Activated naive CD4-positive, alpha-beta T cell treated with anti-CD3 and anti-CD28 coated beads, Interleukin-2, amount 10 ng/mL, durations not matched to agents 5 hours and 36 hours (primary cell): ENCODE data around the gene C11orf68. TPM values are rescaled to one million over a fixed set of nuclear protein-coding genes. Genes with fewer than 3 reads are reported as not detected.

Experiments
- total RNA-seq, 2 experiments: library from RNA; stranded (reverse); gene quantifications; one replicate each; pipeline ENCODE4 v1.2.3, GENCODE V29; 2021

Gene C11orf68
- 10 to 100 TPM; 34.5 to 34.6 TPM for total RNA-seq

DNA sequence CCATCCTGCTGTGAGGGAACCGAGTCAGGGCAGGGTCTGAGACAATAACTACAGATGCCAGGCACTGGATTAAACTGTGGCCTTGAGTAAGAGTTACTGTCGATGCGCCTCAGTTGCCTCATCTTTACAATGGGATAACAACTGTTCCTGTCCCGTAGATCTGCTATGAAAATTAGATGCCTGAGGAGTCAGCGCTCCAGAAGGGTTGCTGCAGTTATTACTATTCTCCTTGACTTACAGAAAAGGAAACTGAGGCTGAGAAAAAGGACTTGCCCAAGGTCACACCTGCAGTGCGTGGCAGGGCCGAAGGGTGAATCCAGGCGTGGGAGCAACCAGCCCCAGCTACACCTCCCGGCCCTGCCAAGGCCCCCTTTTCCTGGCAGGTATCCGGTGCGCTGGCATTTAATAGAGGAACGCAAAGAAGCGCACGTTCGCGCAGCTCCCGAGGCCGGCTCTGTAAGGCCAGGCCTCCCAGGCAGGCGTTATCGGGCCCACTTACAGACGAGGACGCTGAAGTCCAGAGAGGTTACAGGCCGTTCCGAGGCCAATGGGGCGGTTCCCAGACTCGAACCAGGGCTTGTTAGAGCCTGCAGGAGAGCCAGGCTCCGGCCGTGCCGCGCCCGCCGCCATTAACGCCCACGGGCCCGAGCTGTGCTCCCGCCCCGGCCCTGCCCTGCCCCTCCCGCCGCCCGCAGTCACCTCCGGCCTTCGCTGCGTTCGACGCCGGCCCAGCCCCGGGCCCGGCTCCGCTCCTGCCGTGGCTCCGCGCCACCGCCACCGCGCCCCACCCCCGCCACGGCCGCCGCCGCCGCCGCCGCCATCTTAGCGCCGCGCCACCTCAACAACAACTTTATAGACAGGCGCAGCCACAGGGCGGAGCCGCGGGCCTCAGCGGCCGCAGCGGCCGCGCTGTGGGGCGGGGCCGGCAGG lies at the start of gene C11orf68:
Gene C11orf68, minus strand, starts transcription at position 852 of the 930 bp plus-strand sequence. Its CDS starts 31 bp downstream, at position 821.

DNA sequence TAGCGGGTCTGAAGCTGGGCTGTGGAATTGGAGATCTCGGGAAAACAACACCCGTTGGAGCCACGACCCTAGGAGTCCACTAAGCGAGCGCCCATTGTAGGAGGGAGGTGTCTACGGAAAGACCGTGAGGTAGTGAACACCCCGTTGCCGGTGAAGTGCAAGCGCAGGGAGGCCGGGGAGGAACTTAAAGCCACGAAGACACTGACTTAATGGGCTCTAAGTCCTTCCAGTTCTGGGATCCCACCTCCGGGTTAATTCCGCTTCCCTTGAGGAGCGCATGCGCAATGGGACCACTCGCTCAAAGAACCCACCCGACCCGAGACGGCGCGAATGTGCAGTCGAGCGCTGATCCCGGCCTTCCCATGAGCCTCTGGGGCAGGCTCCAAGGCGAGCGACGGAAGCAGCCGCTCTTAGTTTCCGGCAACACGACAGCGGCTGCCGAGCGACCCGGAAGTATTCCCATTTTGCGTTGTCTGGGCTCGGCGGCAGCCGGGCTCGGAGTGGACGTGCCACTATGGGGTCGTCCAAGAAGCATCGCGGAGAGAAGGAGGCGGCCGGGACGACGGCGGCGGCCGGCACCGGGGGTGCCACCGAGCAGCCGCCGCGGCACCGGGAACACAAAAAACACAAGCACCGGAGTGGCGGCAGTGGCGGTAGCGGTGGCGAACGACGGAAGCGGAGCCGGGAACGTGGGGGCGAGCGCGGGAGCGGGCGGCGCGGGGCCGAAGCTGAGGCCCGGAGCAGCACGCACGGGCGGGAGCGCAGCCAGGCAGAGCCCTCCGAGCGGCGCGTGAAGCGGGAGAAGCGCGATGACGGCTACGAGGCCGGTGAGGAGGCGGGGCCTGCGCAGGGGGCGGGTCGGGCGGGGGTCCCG lies 42.6 kb upstream of the C11orf68 start, which contains the start of gene SART1:
Gene SART1, plus strand, starts transcription at position 468 of the 874 bp plus-strand sequence. Its CDS starts 47 bp downstream, at position 515.

GRCh38 chr11:65945430-65945911 lies 26.6 kb upstream of the C11orf68 start, which contains the start of gene TSGA10IP:
TSS of gene TSGA10IP (plus strand) at chr11:65945480. CDS start at chr11:65945676, 196 bp downstream.

DNA sequence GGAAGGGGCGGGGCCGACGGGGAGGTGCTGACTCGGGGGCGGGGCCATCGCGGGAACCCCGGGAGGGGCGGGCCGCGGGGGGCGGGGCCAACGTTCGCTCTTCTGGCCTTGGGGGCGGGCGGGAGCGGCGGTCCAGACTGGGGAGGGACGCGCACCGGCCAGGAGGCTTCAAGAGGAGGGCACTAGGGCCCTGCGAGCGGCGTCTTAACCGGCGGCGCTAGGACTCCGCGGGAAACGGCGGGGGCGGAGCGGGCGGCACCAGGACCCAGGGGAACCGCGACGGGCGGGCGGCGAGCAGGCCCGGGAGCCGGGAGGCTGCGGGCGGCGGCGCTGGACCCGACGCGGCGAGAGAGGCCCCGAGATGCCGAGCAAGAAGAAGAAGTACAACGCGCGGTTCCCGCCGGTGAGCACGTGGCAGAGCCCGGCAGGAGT lies 295 bp upstream of the C11orf68 start, which contains the start of gene DRAP1:
Gene DRAP1, plus strand, starts transcription at position 286 of the 432 bp plus-strand sequence. Its CDS starts 76 bp downstream, at position 362.

DNA sequence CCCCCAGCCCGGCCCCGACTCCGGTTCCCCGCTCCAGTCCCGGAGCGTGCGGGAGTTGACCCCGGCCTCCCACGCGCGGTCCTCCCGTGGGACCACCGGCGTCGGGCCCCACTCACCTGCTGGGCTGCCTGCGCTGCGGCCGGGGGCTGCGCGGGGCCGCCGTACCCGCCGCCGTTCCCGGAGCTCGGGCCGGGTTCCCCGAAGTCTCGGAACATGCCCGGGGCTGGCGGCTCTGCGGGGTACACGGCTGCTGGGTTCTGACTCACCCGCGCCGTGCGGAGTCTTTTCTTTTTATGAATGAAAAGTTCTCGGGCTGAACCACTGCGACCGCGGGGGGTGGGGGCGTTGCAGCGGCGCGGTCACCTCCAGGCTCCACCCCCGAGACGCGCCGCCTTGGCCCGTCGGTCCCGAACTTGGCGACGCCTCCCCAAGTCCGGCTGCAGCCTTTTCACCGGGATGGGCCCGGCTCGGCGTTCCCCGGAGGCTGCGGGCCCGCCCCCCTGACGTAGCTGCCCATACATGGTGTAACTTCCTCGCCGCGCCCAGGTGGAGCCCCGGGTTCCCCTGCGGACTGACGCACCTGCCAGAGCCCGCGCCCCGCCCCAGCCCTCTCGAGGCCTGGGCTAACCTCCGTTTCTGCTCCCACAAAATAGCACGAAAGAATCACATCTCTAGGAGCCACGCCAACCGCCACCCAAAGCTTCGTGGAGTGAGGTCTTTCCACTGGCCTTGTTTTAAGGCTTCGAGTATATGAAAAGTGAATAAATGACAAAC lies 18.6 kb downstream of the C11orf68 start, which contains the start of gene FOSL1:
Gene FOSL1, minus strand, starts transcription at position 264 of the 774 bp plus-strand sequence. Its CDS starts 49 bp downstream, at position 215.

DNA sequence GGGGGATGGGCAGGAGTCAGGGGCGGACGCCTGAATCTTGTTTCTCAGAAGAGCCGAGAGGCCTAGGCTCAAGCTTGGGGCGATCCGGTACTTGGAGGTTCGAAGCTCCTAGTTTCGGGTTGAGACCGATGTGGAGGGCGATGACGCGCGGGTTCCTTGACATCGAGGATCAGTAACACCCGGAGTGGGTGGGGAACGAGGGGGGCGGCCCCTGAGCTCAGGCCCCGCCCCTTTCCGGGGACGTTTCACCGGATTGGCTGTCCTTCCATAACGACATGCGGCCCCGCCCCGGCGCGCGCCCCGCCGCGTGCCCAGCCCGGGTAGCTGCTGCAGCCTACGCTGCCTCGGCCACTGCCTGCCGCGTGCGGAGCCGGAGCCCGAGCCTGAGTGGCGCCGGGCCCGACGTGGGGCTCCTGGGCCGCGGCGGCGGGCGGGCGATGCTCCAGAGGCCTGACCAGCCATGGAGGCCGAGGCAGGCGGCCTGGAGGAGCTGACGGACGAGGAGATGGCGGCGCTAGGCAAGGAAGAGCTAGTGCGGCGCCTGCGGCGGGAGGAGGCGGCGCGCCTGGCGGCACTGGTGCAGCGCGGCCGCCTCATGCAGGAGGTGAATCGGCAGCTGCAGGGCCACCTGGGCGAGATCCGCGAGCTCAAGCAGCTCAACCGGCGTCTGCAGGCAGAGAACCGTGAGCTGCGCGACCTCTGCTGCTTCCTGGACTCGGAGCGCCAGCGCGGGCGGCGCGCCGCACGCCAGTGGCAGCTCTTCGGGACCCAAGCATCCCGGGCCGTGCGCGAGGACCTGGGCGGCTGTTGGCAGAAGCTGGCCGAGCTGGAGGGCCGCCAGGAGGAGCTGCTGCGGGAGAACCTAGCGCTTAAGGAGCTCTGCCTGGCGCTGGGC lies 28.3 kb downstream of the C11orf68 start, which contains the start of gene CCDC85B:
Gene CCDC85B, plus strand, starts transcription at position 350 of the 895 bp plus-strand sequence. Its CDS starts 111 bp downstream, at position 461.

DNA sequence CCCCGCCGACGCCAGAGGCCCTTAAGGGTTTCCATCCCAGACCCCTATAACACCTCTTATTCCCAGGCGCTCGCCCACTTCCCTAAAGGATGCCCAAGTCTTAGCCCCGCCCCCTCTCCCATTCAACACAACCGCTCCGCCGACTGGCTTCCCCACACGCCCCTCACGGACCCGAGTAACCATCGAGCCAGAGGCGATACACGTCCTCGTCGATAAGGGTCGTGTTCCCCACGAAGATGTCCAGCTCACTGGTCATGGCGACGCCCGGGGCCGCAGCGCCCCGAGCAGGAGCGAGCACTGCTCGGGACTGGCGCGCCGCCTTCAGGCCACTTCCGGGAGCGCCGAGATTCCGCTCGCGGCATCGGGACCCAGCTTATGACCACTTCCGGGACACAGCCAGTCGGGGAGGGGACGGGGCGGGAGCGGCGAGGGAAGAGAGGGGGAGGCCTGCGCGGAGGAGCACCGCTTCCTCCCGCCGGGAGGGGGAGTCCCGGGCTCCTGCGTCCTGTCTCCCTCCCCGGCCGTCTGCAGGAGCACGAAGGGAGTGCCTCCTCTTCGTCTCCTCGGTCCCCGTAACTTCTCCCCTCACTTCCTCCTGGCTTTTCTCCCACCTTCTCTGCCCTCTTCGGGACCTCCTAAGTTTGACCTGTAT lies 30.6 kb downstream of the C11orf68 start, which contains the start of gene FIBP:
Gene FIBP, minus strand, starts transcription at position 309 of the 652 bp plus-strand sequence. Its CDS starts 53 bp downstream, at position 256.

DNA sequence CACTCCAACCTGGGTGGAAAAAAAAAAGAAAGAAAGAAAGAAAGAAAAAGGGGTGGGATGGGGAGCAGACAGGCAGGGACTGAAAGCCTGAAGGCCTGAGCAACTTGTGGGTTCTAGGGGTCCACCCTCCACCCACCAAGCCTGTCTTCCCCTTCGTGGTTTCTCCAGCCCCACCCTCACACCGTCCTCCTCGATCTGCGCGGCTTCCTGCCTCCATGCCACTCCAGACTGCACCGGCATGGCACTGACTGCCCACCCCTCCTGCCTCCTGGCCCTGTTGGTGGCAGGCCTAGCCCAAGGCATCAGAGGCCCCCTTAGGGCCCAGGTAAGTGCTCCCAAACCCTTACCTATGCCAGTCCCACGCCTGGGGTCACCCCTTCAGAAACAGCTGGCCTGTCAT lies 39.2 kb downstream of the C11orf68 start, which contains the start of gene CTSW:
Gene CTSW, plus strand, starts transcription at position 221 of the 400 bp plus-strand sequence. Its CDS starts 18 bp downstream, at position 239.

GRCh38 chr11:65872586-65873317 lies 46.1 kb downstream of the C11orf68 start, which contains the start of gene EFEMP2:
TSS of gene EFEMP2 (minus strand) at chr11:65872800. CDS start at chr11:65872354, 446 bp downstream.

Other genes with a start within 250 kb of the C11orf68 start
- 10 to 100 TPM; 68.4 to 71.1 TPM for gene KAT5, start 206.8 kb downstream of the C11orf68 start, total RNA-seq
- gene RNASEH2C, start 198.3 kb downstream of the C11orf68 start, total RNA-seq, result 10 to 100 TPM; 75.3 to 79.9 TPM
- gene AP5B1, start 138.1 kb downstream of the C11orf68 start, total RNA-seq, result 10 to 100 TPM; 27.3 to 28.2 TPM
- gene OVOL1, start 132.0 kb downstream of the C11orf68 start, total RNA-seq, result under 1 TPM; 0.48 to 0.55 TPM
- gene SNX32, start 85.1 kb downstream of the C11orf68 start, total RNA-seq, result 1 to 10 TPM; 1.5 to 2.2 TPM
- 1,000 to 10,000 TPM; 1,544 to 1,547 TPM for gene CFL1, start 60.9 kb downstream of the C11orf68 start, total RNA-seq
- 10 to 100 TPM; 78.8 to 92.6 TPM for gene MUS81, start 58.6 kb downstream of the C11orf68 start, total RNA-seq
- gene EFEMP2, start 46.3 kb downstream of the C11orf68 start, total RNA-seq, result 10 to 100 TPM; 10.5 to 12.1 TPM
- 10 to 100 TPM; 47.0 to 47.2 TPM for gene CTSW, start 39.2 kb downstream of the C11orf68 start, total RNA-seq
- gene FIBP, start 30.6 kb downstream of the C11orf68 start, total RNA-seq, result 10 to 100 TPM; 63.8 to 64.3 TPM
- gene CCDC85B, start 28.4 kb downstream of the C11orf68 start, total RNA-seq, result 10 to 100 TPM; 44.8 to 46.0 TPM
- gene FOSL1, start 18.7 kb downstream of the C11orf68 start, total RNA-seq, result 1 to 10 TPM; 1.8 to 2.0 TPM
- gene DRAP1, start 364 bp upstream of the C11orf68 start, total RNA-seq, result 100 to 1,000 TPM; 165 to 171 TPM
- gene TSGA10IP, start 26.4 kb upstream of the C11orf68 start, total RNA-seq, result not detected
- 10 to 100 TPM; 68.4 to 73.2 TPM for gene SART1, start 42.7 kb upstream of the C11orf68 start, total RNA-seq
- gene EIF1AD, start 83.1 kb upstream of the C11orf68 start, total RNA-seq, result 10 to 100 TPM; 37.8 to 41.8 TPM
- gene BANF1, start 83.4 kb upstream of the C11orf68 start, total RNA-seq, result 100 to 1,000 TPM; 186 to 197 TPM
- not detected for gene CST6, start 92.9 kb upstream of the C11orf68 start, total RNA-seq
- gene CATSPER1, start 107.4 kb upstream of the C11orf68 start, total RNA-seq, result not detected
- gene GAL3ST3, start 130.1 kb upstream of the C11orf68 start, total RNA-seq, result not detected
- 100 to 1,000 TPM; 202 to 203 TPM for gene SF3B2, start 133.3 kb upstream of the C11orf68 start, total RNA-seq
- gene PACS1, start 151.2 kb upstream of the C11orf68 start, total RNA-seq, result 100 to 1,000 TPM; 109 to 119 TPM